Measurements from ENCODE around the gene FCN3. TPM values are rescaled to one million over a fixed set of nuclear protein-coding genes. Genes with fewer than 3 reads are reported as not detected.
A peak's percentile ranks its signal among the peaks of the same experiment; 100 is the strongest.

The FCN3 gene
- total and polyA plus RNA-seq, 2 of the 4 experiments (the other 2 are of a cell fraction), result not detected

DNA sequence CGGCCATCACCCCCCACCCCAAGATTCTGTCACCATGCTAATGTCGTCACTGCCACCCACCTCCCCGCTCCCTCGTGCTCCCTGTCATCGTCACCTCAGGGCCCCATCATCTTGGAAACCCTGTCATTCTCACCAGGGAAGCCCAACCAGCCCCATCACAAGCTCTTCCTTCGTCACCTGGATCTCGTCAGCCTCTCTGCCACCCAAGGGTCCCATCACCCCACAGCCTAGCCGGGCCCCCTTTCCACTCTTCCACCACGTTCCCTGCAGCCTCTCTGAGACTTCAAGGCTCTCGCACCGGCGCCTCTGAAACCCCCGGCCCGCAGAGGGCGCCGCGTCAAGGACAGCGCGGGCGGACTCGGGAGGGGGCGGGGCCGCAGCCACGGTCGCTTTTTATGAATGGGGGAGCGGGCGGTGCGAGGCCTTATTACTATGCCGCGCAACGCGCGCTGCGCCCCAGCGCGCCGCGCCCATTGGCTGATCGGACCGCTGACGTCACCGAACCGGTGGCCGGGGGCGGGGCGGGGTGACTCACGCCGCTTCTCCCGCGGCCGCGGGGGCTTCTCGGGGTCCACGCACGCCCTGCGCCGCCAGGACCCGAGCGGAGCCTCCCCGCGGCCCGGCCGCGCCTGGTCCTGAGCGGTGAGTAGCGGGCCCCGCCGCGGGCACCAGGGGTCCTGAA, 17.6 kb upstream of the FCN3 start, which contains the start of gene GPR3:
GPR3 (plus strand) TSS at position 527 of the 682 bp plus-strand sequence. CDS start 1,177 bp downstream, outside the sequence.
- Histone ChIP-seq H3K36me3 (ENCODE audit: control insufficient read depth, insufficient read depth, low read length) (no peaks in the 10 kb centered on the region; the same call in 1 of the 2 replicates), H2AFZ (replicated peaks; ENCODE audit: low read length, poor library complexity) (peak within 1 kb of the TSS; percentile 98), H4K5ac (ENCODE audit: low read depth, low read length) (peak within 1 kb of the TSS; percentile 29; the same call in 1 of the 2 replicates), H3K4me2 (ENCODE audit: low read depth, low read length) (peak within 1 kb of the TSS; percentile 85), H2AK5ac (ENCODE audit: low read depth, low read length) (peak within 1 kb of the TSS; percentile 87), H2BK5ac (ENCODE audit: low read depth, low read length, poor library complexity, severe bottlenecking) (peak within 1 kb of the TSS; percentile 22), H2AK9ac (replicated peaks; ENCODE audit: low read depth, low read length, poor library complexity) (peak within 1 kb of the TSS; percentile 93), H3K18ac (ENCODE audit: low read depth, low read length) (no peak within 1 kb of the TSS; the same call in 1 of the 2 replicates), H4K91ac (ENCODE audit: insufficient read depth, low read depth, low read length) (peak within 1 kb of the TSS; percentile 77), H2BK15ac (ENCODE audit: low read depth, low read length) (peak within 1 kb of the TSS; percentile 65; the same call in 1 of the 3 replicates), H3K27ac (ENCODE audit: insufficient read depth, low read length) (peak within 1 kb of the TSS; percentile 52; the same call in 1 of the 2 replicates), H4K8ac (ENCODE audit: low read depth in 2 of 2, low read length in 2 of 2) (peak within 1 kb of the TSS; percentile 69 to 83), H3K9ac (ENCODE audit: low read depth, low read length) (peak within 1 kb of the TSS; percentile 60), H3K79me1 (ENCODE audit: low read depth in 1 of 2, low read length in 2 of 2) (peaks cover 0 to 28% of the 10 kb centered on the region in 2 experiments; a peak in 3 of 4 replicates), H2BK120ac (ENCODE audit: low read depth, low read length) (peak within 1 kb of the TSS; percentile 52), H3K27me3 (ENCODE audit: control insufficient read depth, insufficient read depth, low read length) (no peaks in the 10 kb centered on the region), H3K56ac (ENCODE audit: extremely low read depth, insufficient read depth, low read length) (peak within 1 kb of the TSS; percentile 75), H3K4ac (ENCODE audit: low read depth, low read length) (peak within 1 kb of the TSS; percentile 69), H3K14ac (replicated peaks; ENCODE audit: low read depth, low read length) (peak within 1 kb of the TSS; percentile 82), H3K4me3 (ENCODE audit: insufficient read depth, low read depth, low read length) (peak within 1 kb of the TSS; percentile 63), H3K9me3 (ENCODE audit: control insufficient read depth, insufficient read depth, low read length) (no peaks in the 10 kb centered on the region), H3K9me1 (ENCODE audit: insufficient read depth, low read length) (peaks cover 20% of the 10 kb centered on the region), H2BK20ac (ENCODE audit: low read depth, low read length) (peak within 1 kb of the TSS; percentile 54; the same call in 1 of the 2 replicates), H4K20me1 (ENCODE audit: insufficient read depth, low read length) (no peaks in the 10 kb centered on the region), H3K23ac (ENCODE audit: low read depth, low read length) (peak within 1 kb of the TSS; percentile 83), H3K4me1 (ENCODE audit: control insufficient read depth, insufficient read depth, low read length) (peaks cover 15% of the 10 kb centered on the region)
- TF ChIP-seq RAD21 (IDR thresholded peaks at IDR 0.05; ENCODE audit: low read length) (peak; percentile 40), CHD1 (IDR thresholded peaks at IDR 0.05; ENCODE audit: low read depth, low read length) (no peak), RCOR1 (IDR thresholded peaks at IDR 0.05; ENCODE audit: insufficient replicate concordance, low read length) (no peak), CEBPB (IDR thresholded peaks at IDR 0.05; ENCODE audit: low read depth, low read length) (no peak), RFX5 (IDR thresholded peaks at IDR 0.05; ENCODE audit: low read depth, low read length) (peak; percentile 57; the same call in 1 of the 2 replicates), SMC3 (IDR thresholded peaks at IDR 0.05; ENCODE audit: low read depth, low read length) (peak; percentile 54), BHLHE40 (IDR thresholded peaks at IDR 0.05; ENCODE audit: low read depth, low read length) (0 out of 2 replicates have a peak, but pooled peaks have one; percentile 11), MXI1 (IDR thresholded peaks at IDR 0.05; ENCODE audit: borderline replicate concordance, low read depth, low read length) (0 out of 2 replicates have a peak, but pooled peaks have one; percentile 31), FOS (IDR thresholded peaks at IDR 0.05; ENCODE audit: low read depth, low read length) (peak; percentile 86), POLR2A (IDR thresholded peaks at IDR 0.05; ENCODE audit: low read depth, low read length) (peak; percentile 84), MAZ (IDR thresholded peaks at IDR 0.05; ENCODE audit: borderline replicate concordance, low read depth, low read length) (peak; percentile 87), NFE2L2 (IDR thresholded peaks at IDR 0.05; ENCODE audit: low read depth, low read length) (no peak)
- TF ChIP-seq, protein P1, sequence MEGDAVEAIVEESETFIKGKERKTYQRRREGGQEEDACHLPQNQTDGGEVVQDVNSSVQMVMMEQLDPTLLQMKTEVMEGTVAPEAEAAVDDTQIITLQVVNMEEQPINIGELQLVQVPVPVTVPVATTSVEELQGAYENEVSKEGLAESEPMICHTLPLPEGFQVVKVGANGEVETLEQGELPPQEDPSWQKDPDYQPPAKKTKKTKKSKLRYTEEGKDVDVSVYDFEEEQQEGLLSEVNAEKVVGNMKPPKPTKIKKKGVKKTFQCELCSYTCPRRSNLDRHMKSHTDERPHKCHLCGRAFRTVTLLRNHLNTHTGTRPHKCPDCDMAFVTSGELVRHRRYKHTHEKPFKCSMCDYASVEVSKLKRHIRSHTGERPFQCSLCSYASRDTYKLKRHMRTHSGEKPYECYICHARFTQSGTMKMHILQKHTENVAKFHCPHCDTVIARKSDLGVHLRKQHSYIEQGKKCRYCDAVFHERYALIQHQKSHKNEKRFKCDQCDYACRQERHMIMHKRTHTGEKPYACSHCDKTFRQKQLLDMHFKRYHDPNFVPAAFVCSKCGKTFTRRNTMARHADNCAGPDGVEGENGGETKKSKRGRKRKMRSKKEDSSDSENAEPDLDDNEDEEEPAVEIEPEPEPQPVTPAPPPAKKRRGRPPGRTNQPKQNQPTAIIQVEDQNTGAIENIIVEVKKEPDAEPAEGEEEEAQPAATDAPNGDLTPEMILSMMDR (conservative IDR thresholded peaks at IDR 0.05; ENCODE audit: low read depth, low read length), result peak; percentile 69
- TF ChIP-seq, protein P2, sequence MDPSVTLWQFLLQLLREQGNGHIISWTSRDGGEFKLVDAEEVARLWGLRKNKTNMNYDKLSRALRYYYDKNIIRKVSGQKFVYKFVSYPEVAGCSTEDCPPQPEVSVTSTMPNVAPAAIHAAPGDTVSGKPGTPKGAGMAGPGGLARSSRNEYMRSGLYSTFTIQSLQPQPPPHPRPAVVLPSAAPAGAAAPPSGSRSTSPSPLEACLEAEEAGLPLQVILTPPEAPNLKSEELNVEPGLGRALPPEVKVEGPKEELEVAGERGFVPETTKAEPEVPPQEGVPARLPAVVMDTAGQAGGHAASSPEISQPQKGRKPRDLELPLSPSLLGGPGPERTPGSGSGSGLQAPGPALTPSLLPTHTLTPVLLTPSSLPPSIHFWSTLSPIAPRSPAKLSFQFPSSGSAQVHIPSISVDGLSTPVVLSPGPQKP (IDR thresholded peaks at IDR 0.05; ENCODE audit: borderline replicate concordance, low read depth, low read length), result no peak
- in situ Hi-C loops (cut with MboI; ENCODE audit: low sequenced_read_pairs), result loop anchor here (5.0 to 10.0 kb wide), 2 partner anchors 90 to 287 kb away; no protein-coding TSS in a partner anchor
- ChIA-PET CTCF (interaction anchor here (1.0 to 3.6 kb wide), 3 partner anchors 26 to 277 kb away, joined by 3 to 16 read pairs (median 9); partner anchors contain the start of gene MAP3K6), POLR2A (ENCODE audit: unreplicated experiment) (interaction anchor here (1.2 kb wide), 1 partner anchor 27 kb away, joined by 3 read pairs; no protein-coding TSS in a partner anchor)
- WGBS, 2 experiments (ENCODE audit: extremely low coverage in 2 of 2, insufficient read length in 1 of 2), result 2% methylated on average over 38 of the region's 69 CpGs; no CpG with 5 or more reads in 1 of the 2 experiments
- BruUV-seq (replicated peaks), result no TSS peak
- DNase-seq (peak; percentile 91), ATAC-seq (ENCODE audit: low read depth) (peak; percentile 92)
- dilution Hi-C loops (cut with HindIII; ENCODE audit: low sequenced_read_pairs, unreplicated experiment), result no loop called here
- intact Hi-C loops (cut with micrococcal nuclease), result loop anchor here (1.0 to 10.0 kb wide), 4 partner anchors 197 to 290 kb away; no protein-coding TSS in a partner anchor
